ENCODE data around the gene SCP2. TPM values are rescaled to one million over a fixed set of nuclear protein-coding genes. Genes with fewer than 3 reads are reported as not detected.

SCP2 gene
- total RNA-seq, 6 experiments from 2014 or later = 207 to 885 (median 634) TPM

DNA sequence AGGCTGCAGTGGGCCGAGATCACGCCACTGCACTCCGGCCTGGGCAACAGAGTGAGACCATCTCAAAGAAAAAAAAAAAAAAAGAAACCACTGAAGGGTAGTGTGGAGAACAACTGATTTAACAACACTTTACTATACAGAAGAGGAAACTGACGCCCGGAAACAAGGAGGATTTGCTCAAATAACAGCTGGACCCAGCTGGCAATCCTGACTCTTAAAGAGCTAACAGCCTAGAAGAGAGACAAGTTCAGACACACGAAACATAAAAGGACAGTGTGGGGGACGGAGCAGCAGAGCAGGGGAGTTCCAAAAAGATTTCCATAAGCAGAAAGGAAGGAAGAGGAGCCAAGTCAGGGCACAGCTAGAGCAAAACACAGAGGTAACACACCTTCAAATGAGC lies 9.9 kb upstream of the SCP2 start:
- Histone ChIP-seq H3K4me3 (no peak overlapping the region), H3K9me3 (no peaks in the 10 kb centered on the region), H3K36me3 (no peaks in the 10 kb centered on the region), H3K27ac (peak overlapping the region; percentile 75 to 97 (median 91)), H3K27me3 (no peaks in the 10 kb centered on the region), H3K4me1 (peaks cover 0 to 79% (median 30%) of the 10 kb centered on the region in 4 donors)
- DNase-seq = no peak
- intact Hi-C loops (cut with DNase I) = loop anchor here in 1 of 2 donors (10.0 kb wide), 1 partner anchor 268 kb away; no protein-coding TSS in a partner anchor
- no peak for TF ChIP-seq POLR2A (IDR thresholded peaks at IDR 0.05)
- TF ChIP-seq, protein P1, sequence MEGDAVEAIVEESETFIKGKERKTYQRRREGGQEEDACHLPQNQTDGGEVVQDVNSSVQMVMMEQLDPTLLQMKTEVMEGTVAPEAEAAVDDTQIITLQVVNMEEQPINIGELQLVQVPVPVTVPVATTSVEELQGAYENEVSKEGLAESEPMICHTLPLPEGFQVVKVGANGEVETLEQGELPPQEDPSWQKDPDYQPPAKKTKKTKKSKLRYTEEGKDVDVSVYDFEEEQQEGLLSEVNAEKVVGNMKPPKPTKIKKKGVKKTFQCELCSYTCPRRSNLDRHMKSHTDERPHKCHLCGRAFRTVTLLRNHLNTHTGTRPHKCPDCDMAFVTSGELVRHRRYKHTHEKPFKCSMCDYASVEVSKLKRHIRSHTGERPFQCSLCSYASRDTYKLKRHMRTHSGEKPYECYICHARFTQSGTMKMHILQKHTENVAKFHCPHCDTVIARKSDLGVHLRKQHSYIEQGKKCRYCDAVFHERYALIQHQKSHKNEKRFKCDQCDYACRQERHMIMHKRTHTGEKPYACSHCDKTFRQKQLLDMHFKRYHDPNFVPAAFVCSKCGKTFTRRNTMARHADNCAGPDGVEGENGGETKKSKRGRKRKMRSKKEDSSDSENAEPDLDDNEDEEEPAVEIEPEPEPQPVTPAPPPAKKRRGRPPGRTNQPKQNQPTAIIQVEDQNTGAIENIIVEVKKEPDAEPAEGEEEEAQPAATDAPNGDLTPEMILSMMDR (IDR thresholded peaks at IDR 0.05) = no peak
- ATAC-seq = no peak
- 58% methylated on average over 6 of the region's 7 CpGs for WGBS (ENCODE audit: insufficient coverage, low coverage, low lambda C conversion rate, missing lambda C conversion rate)

DNA sequence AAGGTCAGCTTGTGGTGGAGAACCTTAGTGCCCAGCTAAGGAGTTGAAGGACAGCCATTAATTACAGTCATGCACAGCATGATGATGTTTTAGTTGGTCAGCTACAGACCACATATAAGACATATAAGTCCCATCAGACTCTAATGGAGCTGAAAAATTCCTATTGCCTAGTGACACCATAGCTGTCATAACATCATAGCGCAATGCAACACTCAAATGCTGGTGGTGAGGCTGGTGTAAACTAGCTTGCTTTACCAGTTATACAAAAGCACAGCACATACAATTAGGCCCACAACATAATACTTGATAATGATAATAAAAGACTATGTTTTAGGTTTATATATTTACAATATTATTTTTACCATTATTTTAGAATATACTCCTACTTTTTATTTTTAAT lies 9.5 kb upstream of the SCP2 start:
- TF ChIP-seq, protein P1 (IDR thresholded peaks at IDR 0.05) = no peak
- no peak for TF ChIP-seq POLR2A (IDR thresholded peaks at IDR 0.05)
- DNase-seq (no peak), ATAC-seq (no peak)
- whole genome bisulfite sequencing (ENCODE audit: insufficient coverage, low coverage, low lambda C conversion rate, missing lambda C conversion rate) = 100% methylated on average over 1 of the region's 1 CpG
- H3K9me3 ChIP-seq = no peaks in the 10 kb centered on the region
- H3K27ac ChIP-seq = peak overlapping the region; percentile 76 to 97 (median 91)
- H3K36me3 ChIP-seq = no peaks in the 10 kb centered on the region
- intact Hi-C loops (cut with DNase I) = loop anchor here in 1 of 2 donors (10.0 kb wide), 1 partner anchor 267 kb away; no protein-coding TSS in a partner anchor
- no peaks in the 10 kb centered on the region for H3K27me3 ChIP-seq
- no peak overlapping the region for H3K4me3 ChIP-seq
- H3K4me1 ChIP-seq = peaks cover 0 to 75% (median 30%) of the 10 kb centered on the region in 4 donors

DNA sequence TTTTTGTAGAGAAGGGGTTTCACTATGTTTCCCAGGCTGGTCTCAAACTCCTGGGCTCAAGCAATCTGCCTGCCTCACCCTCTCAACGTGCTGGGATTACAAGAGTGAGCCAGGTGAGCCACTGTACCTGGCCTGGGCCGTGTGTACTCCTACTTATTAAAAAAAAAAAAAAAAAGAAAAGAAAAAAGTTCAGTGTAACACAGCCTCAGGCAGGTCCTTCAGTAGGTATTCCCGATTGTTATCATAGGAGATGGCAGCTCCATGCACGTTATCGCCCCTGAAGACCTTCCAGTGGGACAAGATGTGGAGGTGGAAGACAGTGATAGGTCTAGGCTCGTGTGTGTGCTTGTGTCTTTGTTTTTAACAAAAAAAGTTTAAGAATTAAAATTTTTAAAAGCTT lies 8.9 kb upstream of the SCP2 start:
- Histone ChIP-seq H3K9me3 (no peaks in the 10 kb centered on the region), H3K36me3 (no peaks in the 10 kb centered on the region), H3K4me3 (no peak overlapping the region), H3K4me1 (peaks cover 0 to 68% (median 30%) of the 10 kb centered on the region in 4 donors), H3K27me3 (no peaks in the 10 kb centered on the region), H3K27ac (peak overlapping the region; percentile 76 to 98 (median 97))
- DNase-seq = no peak
- 49% methylated on average over 6 of the region's 6 CpGs for WGBS (ENCODE audit: insufficient coverage, low coverage, low lambda C conversion rate, missing lambda C conversion rate)
- intact Hi-C loops (cut with DNase I) = loop anchor here in 1 of 2 donors (10.0 kb wide), 1 partner anchor 267 kb away; no protein-coding TSS in a partner anchor
- TF ChIP-seq, protein P1 (IDR thresholded peaks at IDR 0.05) = no peak
- no peak for TF ChIP-seq POLR2A (IDR thresholded peaks at IDR 0.05)
- no peak for ATAC-seq

DNA sequence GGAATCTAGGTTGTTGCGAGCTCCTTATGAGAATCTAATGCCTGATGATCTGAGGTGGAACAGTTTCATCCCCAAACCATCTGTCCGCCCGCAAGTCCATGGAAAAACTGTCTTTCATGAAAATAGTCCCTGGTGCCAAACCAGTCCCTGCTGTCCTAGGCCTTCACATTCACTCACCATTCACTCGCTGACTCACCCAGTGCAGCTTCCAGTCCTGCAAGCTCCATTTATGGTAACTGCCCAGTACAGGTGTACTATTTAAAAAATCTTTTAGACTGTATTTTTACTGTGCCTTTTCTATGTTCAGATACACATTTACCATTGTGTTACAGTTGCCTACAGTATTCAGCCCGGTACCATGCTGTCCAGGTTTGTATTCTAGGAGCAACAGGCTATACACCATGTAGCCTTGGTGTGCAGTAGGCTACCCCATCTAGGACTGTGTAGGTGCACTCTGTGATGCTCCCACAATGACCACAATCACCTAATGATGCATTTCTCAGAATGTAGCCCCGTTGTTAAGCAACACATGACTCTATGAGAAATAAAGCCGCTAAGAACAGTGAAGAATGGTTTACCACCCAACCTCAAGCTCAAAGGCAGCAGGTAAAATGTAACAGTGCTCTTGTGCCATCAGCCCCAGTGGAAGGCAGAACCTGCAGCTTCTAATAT lies 7.9 kb upstream of the SCP2 start:
- Histone ChIP-seq H3K36me3 (no peaks in the 10 kb centered on the region), H3K27me3 (no peaks in the 10 kb centered on the region), H3K9me3 (no peaks in the 10 kb centered on the region), H3K4me1 (peaks cover 0 to 66% (median 22%) of the 10 kb centered on the region in 4 donors), H3K4me3 (peak overlapping the region in 2 of 3 donors; percentile 10 to 17), H3K27ac (peak overlapping the region; percentile 76 to 98 (median 97))
- peak in 1 of 4 donors; percentile 4 for ATAC-seq
- WGBS (ENCODE audit: insufficient coverage, low coverage, low lambda C conversion rate, missing lambda C conversion rate) = 31% methylated on average over 4 of the region's 7 CpGs
- intact Hi-C loops (cut with DNase I) = loop anchor here in 1 of 2 donors (10.0 kb wide), 1 partner anchor 266 kb away; no protein-coding TSS in a partner anchor
- TF ChIP-seq, protein P1 (IDR thresholded peaks at IDR 0.05) = no peak
- no peak for TF ChIP-seq POLR2A (IDR thresholded peaks at IDR 0.05)
- no peak for DNase-seq

Data from right lobe of liver (tissue), 6 donors.